Neural cell (in vitro differentiated cells): ENCODE results near the gene COLEC11.

Source experiments
- EZH2 ChIP-seq: fragments of 200-600, 300-800 bp; shearing (Covaris generic), sonication (generic); IDR thresholded peaks from 2 replicates; pipeline ENCODE4 v1.6.1; 2014; ENCODE audit warnings: antibody characterized with exemption, low read length, borderline replicate concordance, mild to moderate bottlenecking; ENCODE audit not compliant: insufficient read depth, poor library complexity, severe bottlenecking
- POLR2AphosphoS5 ChIP-seq: IDR thresholded peaks from 2 replicates; pipeline ENCODE4 v1.6.1; 2012
- RAD21 ChIP-seq: fragments of 450-650 bp; conservative IDR thresholded peaks from 2 replicates; pipeline ENCODE4 v1.6.1; 2014; ENCODE audit warnings: antibody characterized with exemption, mild to moderate bottlenecking, moderate library complexity
- TAF1 ChIP-seq: IDR thresholded peaks from 2 replicates; pipeline ENCODE4 v1.6.1; 2012; ENCODE audit warnings: low read depth
- TF ChIP-seq, protein P1 (sequence below): fragments of 450-650 bp; IDR thresholded peaks from 2 replicates; pipeline ENCODE4 v1.5.1; 2014; ENCODE audit warnings: antibody characterized with exemption, mild to moderate bottlenecking, moderate library complexity; ENCODE audit not compliant: poor library complexity, severe bottlenecking
- TF ChIP-seq, protein P2 (sequence below): IDR thresholded peaks from 2 replicates; pipeline ENCODE4 v1.6.1; 2012; ENCODE audit warnings: borderline replicate concordance

DNA sequence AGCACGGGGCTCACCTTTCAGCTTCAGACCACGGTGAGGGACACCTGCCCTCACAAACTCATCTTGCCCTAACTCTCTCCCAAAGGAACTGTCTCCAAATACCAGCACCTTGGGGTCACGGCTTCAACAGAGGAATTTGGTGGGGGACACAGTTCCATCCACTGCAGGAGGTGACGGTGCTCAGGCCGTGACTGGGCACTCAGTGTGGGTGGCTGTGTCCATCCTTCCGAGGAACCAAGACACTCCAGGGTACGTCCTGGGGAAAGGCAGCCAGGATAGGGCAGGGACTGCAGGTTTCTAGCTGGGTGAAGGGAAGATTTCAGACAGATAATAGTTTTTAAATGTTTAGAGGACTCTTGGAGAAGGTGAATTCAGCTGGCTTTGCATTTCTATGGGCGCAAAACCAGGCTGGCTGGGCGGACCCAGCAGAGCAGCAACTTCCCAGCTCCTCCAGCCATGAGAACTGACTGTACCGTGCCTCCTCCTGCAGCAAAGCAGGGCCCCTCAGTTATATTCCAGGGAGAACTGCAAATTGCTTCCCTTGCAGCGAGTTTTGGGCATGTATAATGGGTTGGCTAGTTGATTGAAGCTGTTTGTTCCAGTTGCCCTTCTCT lies 39.2 kb downstream of the COLEC11 start:
- TF ChIP-seq, protein P1, sequence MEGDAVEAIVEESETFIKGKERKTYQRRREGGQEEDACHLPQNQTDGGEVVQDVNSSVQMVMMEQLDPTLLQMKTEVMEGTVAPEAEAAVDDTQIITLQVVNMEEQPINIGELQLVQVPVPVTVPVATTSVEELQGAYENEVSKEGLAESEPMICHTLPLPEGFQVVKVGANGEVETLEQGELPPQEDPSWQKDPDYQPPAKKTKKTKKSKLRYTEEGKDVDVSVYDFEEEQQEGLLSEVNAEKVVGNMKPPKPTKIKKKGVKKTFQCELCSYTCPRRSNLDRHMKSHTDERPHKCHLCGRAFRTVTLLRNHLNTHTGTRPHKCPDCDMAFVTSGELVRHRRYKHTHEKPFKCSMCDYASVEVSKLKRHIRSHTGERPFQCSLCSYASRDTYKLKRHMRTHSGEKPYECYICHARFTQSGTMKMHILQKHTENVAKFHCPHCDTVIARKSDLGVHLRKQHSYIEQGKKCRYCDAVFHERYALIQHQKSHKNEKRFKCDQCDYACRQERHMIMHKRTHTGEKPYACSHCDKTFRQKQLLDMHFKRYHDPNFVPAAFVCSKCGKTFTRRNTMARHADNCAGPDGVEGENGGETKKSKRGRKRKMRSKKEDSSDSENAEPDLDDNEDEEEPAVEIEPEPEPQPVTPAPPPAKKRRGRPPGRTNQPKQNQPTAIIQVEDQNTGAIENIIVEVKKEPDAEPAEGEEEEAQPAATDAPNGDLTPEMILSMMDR, result no peak
- TF ChIP-seq RAD21, result no peak
- TF ChIP-seq POLR2AphosphoS5, result no peak
- TF ChIP-seq, protein P2, sequence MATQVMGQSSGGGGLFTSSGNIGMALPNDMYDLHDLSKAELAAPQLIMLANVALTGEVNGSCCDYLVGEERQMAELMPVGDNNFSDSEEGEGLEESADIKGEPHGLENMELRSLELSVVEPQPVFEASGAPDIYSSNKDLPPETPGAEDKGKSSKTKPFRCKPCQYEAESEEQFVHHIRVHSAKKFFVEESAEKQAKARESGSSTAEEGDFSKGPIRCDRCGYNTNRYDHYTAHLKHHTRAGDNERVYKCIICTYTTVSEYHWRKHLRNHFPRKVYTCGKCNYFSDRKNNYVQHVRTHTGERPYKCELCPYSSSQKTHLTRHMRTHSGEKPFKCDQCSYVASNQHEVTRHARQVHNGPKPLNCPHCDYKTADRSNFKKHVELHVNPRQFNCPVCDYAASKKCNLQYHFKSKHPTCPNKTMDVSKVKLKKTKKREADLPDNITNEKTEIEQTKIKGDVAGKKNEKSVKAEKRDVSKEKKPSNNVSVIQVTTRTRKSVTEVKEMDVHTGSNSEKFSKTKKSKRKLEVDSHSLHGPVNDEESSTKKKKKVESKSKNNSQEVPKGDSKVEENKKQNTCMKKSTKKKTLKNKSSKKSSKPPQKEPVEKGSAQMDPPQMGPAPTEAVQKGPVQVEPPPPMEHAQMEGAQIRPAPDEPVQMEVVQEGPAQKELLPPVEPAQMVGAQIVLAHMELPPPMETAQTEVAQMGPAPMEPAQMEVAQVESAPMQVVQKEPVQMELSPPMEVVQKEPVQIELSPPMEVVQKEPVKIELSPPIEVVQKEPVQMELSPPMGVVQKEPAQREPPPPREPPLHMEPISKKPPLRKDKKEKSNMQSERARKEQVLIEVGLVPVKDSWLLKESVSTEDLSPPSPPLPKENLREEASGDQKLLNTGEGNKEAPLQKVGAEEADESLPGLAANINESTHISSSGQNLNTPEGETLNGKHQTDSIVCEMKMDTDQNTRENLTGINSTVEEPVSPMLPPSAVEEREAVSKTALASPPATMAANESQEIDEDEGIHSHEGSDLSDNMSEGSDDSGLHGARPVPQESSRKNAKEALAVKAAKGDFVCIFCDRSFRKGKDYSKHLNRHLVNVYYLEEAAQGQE, result no peak
- no peak for TF ChIP-seq TAF1
- TF ChIP-seq EZH2, result no peak
